ENCODE data around the gene DNMBP. TPM values are rescaled to one million over a fixed set of nuclear protein-coding genes. Genes with fewer than 3 reads are reported as not detected.

DNMBP gene
- total and polyA plus RNA-seq, 2 of the 8 experiments (the other 6 are each of a cell fraction or from before 2014, with no cell fraction given) = 19.1 to 26.4 TPM

DNA sequence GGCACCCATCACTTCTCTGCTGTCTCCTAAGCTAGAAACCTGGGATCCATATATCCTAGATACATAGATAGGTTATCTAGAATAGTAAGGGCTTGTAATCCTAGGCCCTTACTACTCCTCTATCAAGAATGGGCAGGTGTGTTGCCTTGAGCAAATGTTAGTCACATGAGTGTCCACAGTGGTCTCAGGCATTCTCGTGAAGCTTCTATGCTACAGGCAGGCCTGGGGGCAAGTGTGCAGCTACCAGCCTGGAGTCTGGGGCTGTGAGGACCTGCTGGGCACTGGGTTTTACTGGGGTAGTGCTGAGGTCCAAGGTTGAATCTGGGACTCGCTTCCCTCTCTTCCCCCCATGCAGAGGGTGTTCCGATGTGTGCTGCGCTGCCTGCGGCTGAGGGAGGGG lies 135.9 kb downstream of the DNMBP start (continued):
- TF ChIP-seq SUZ12 (IDR thresholded peaks at IDR 0.05; ENCODE audit: low read length) (no peak), NANOG (IDR thresholded peaks at IDR 0.05; ENCODE audit: insufficient read depth, low read depth, low read length, poor library complexity, severe bottlenecking) (no peak), BCL11A (IDR thresholded peaks at IDR 0.05; ENCODE audit: low read depth in 2 of 2, low read length in 2 of 2) (no peak), JUN (IDR thresholded peaks at IDR 0.05; ENCODE audit: low read depth, low read length) (no peak)

Data from H1 (cell line).